IMR-90 (cell line): ENCODE data around the gene CAMK2B. TPM values are rescaled to one million over a fixed set of nuclear protein-coding genes. Genes with fewer than 3 reads are reported as not detected.
A peak's percentile ranks its signal among the peaks of the same experiment; 100 is the strongest.

Experiments
- ATAC-seq: fragments of 200-7000 bp; cut with Tn5 transposase; 2 replicates; pipeline ENCODE4 v1.9.1; 2020; ENCODE audit warnings: low read depth, mild to moderate bottlenecking, moderate library complexity
- BruUV-seq: library from RNA; stranded (reverse); fragments of 400-500 nt; replicated peaks from 2 replicates; lab custom pipeline; 2021; lab: Mats Ljungman, UMichigan
- CTCF ChIA-PET: fragments of 300-600 bp; formaldehyde crosslinking; extraction: SDS; loops from one replicate; lab custom pipeline; 2021; ENCODE audit warnings: antibody characterized with exemption; lab: Yijun Ruan, JAX
- POLR2A ChIA-PET: fragments of 300-600 bp; sonication (Branson Sonifier 250); formaldehyde crosslinking; loops from one replicate; lab custom pipeline; 2022; ENCODE audit warnings: antibody characterized with exemption; ENCODE audit not compliant: unreplicated experiment; lab: Charles Lee
- DNase-seq: peaks from one replicate; pipeline ENCODE4 v3.0.0; 2013
- H2AFZ ChIP-seq: replicated peaks from 2 replicates; pipeline ENCODE3; 2013; ENCODE audit warnings: low read length, mild to moderate bottlenecking; ENCODE audit not compliant: poor library complexity
- H2AK5ac ChIP-seq: 2 replicates; pipeline ENCODE4 v1.6.1; 2013; ENCODE audit warnings: low read depth, low read length, inconsistent platforms
- H2AK9ac ChIP-seq: replicated peaks from 2 replicates; pipeline ENCODE3; 2013; ENCODE audit warnings: mild to moderate bottlenecking, low read depth, low read length, moderate library complexity; ENCODE audit not compliant: poor library complexity
- H2BK120ac ChIP-seq: 2 replicates; pipeline ENCODE4 v1.6.1; 2013; ENCODE audit warnings: low read depth, low read length, inconsistent platforms
- H2BK15ac ChIP-seq: 3 replicates; pipeline ENCODE4 v1.6.1; 2013; ENCODE audit warnings: low read depth, low read length, inconsistent platforms
- H2BK20ac ChIP-seq: 2 replicates; pipeline ENCODE4 v1.6.1; 2013; ENCODE audit warnings: low read depth, mild to moderate bottlenecking, inconsistent platforms, low read length, moderate library complexity
- H2BK5ac ChIP-seq: 2 replicates; pipeline ENCODE4 v1.6.1; 2013; ENCODE audit warnings: mild to moderate bottlenecking, low read depth, low read length, inconsistent platforms; ENCODE audit not compliant: poor library complexity, severe bottlenecking
- H3K14ac ChIP-seq: replicated peaks from 2 replicates; pipeline ENCODE4 v1.6.1; 2013; ENCODE audit warnings: low read depth, low read length, inconsistent platforms
- H3K18ac ChIP-seq: 2 replicates; pipeline ENCODE4 v1.6.1; 2013; ENCODE audit warnings: low read depth, low read length, control low read depth
- H3K23ac ChIP-seq: 2 replicates; pipeline ENCODE4 v1.6.1; 2013; ENCODE audit warnings: low read depth, low read length, inconsistent platforms
- H3K27ac ChIP-seq: 2 replicates; pipeline ENCODE4 v1.5.1; 2013; ENCODE audit warnings: mild to moderate bottlenecking, control low read depth, low read length; ENCODE audit not compliant: insufficient read depth
- H3K27me3 ChIP-seq: 2 replicates; pipeline ENCODE4 v1.6.1; 2013; ENCODE audit warnings: low read length; ENCODE audit not compliant: control insufficient read depth, insufficient read depth
- H3K36me3 ChIP-seq: 2 replicates; pipeline ENCODE4 v1.6.1; 2013; ENCODE audit warnings: low read length, mixed read lengths; ENCODE audit not compliant: control insufficient read depth, insufficient read depth
- H3K4ac ChIP-seq: 2 replicates; pipeline ENCODE4 v1.6.1; 2013; ENCODE audit warnings: low read depth, low read length, inconsistent platforms
- H3K4me1 ChIP-seq: 2 replicates; pipeline ENCODE4 v1.6.1; 2013; ENCODE audit warnings: low read length, mixed read lengths; ENCODE audit not compliant: control insufficient read depth, insufficient read depth
- H3K4me2 ChIP-seq: 2 replicates; pipeline ENCODE4 v1.6.1; 2013; ENCODE audit warnings: low read depth, mild to moderate bottlenecking, control low read depth, low read length, moderate library complexity
- H3K4me3 ChIP-seq: 2 replicates; pipeline ENCODE4 v1.5.1; 2013; ENCODE audit warnings: low read depth, mild to moderate bottlenecking, control low read depth, low read length, moderate library complexity; ENCODE audit not compliant: insufficient read depth
- H3K56ac ChIP-seq: 2 replicates; pipeline ENCODE4 v1.6.1; 2013; ENCODE audit warnings: low read length, inconsistent platforms; ENCODE audit not compliant: insufficient read depth; ENCODE audit errors: extremely low read depth
- H3K79me1 ChIP-seq, 2 experiments: 2 replicates each; pipeline ENCODE4 v1.6.1; 2013; ENCODE audit warnings: low read length in 2 of 2, inconsistent platforms in 1 of 2, low read depth in 1 of 2
- H3K9ac ChIP-seq: 2 replicates; pipeline ENCODE4 v1.6.1; 2013; ENCODE audit warnings: low read depth, low read length, control low read depth
- H3K9me1 ChIP-seq: 2 replicates; pipeline ENCODE4 v1.6.1; 2013; ENCODE audit warnings: low read length, inconsistent platforms; ENCODE audit not compliant: insufficient read depth
- H3K9me3 ChIP-seq: 2 replicates; pipeline ENCODE4 v1.6.1; 2013; ENCODE audit warnings: low read length; ENCODE audit not compliant: control insufficient read depth, insufficient read depth
- H4K20me1 ChIP-seq: 2 replicates; pipeline ENCODE4 v1.6.1; 2013; ENCODE audit warnings: low read length, inconsistent platforms; ENCODE audit not compliant: insufficient read depth
- H4K5ac ChIP-seq: 2 replicates; pipeline ENCODE4 v1.6.1; 2013; ENCODE audit warnings: mild to moderate bottlenecking, low read depth, low read length, control low read depth
- H4K8ac ChIP-seq, 2 experiments: 2 replicates each; pipeline ENCODE4 v1.6.1; 2013; ENCODE audit warnings: low read depth in 2 of 2, low read length in 2 of 2, control low read depth in 1 of 2, inconsistent platforms in 1 of 2
- H4K91ac ChIP-seq: 2 replicates; pipeline ENCODE4 v1.6.1; 2013; ENCODE audit warnings: low read depth, low read length, inconsistent platforms; ENCODE audit not compliant: insufficient read depth
- CEBPB ChIP-seq: IDR thresholded peaks from 2 replicates; pipeline ENCODE4 v1.6.1; 2012; ENCODE audit warnings: low read depth, low read length, improper control_type of control experiment
- CHD1 ChIP-seq: IDR thresholded peaks from 2 replicates; pipeline ENCODE4 v1.6.1; 2012; ENCODE audit warnings: low read depth, low read length, improper control_type of control experiment
- ELK1 ChIP-seq: fragments of 150-350 bp; IDR thresholded peaks from 2 replicates; pipeline ENCODE4 v1.6.1; 2016; ENCODE audit warnings: low read depth, mild to moderate bottlenecking, low read length, moderate library complexity, borderline replicate concordance
- FOS ChIP-seq: fragments of 150-350 bp; IDR thresholded peaks from 2 replicates; pipeline ENCODE4 v1.6.1; 2016; ENCODE audit warnings: low read depth, low read length
- MAFK ChIP-seq: IDR thresholded peaks from 2 replicates; pipeline ENCODE4 v1.6.1; 2012; ENCODE audit warnings: low read depth, low read length, improper control_type of control experiment
- MXI1 ChIP-seq: IDR thresholded peaks from 2 replicates; pipeline ENCODE4 v1.6.1; 2012; ENCODE audit warnings: low read depth, mild to moderate bottlenecking, low read length, moderate library complexity, borderline replicate concordance
- RAD21 ChIP-seq: IDR thresholded peaks from 2 replicates; pipeline ENCODE4 v1.6.1; 2012; ENCODE audit warnings: low read length, improper control_type of control experiment
- RCOR1 ChIP-seq: IDR thresholded peaks from 2 replicates; pipeline ENCODE4 v1.6.1; 2012; ENCODE audit warnings: mild to moderate bottlenecking, low read length, improper control_type of control experiment; ENCODE audit not compliant: insufficient replicate concordance
- SMC3 ChIP-seq: fragments of 150-350 bp; IDR thresholded peaks from 2 replicates; pipeline ENCODE4 v1.6.1; 2016; ENCODE audit warnings: low read depth, mild to moderate bottlenecking, antibody characterized with exemption, low read length, moderate library complexity
- USF2 ChIP-seq: fragments of 150-350 bp; IDR thresholded peaks from 2 replicates; pipeline ENCODE4 v1.6.1; 2017; ENCODE audit warnings: mild to moderate bottlenecking, antibody characterized with exemption, low read length, low read depth
- WGBS, 2 experiments: methylation state at CpG; one replicate each; pipeline versions ENCODE4 v1.1.5 to v1.1.7; 2013; ENCODE audit warnings: missing lambda C conversion rate in 2 of 2; ENCODE audit not compliant: insufficient read length in 1 of 2; ENCODE audit errors: extremely low coverage in 2 of 2; 5-methylcytosine and 5-hydroxymethylcytosine counted together
- dilution Hi-C: fragments of 300-500 bp; cut with HindIII; formaldehyde crosslinking; loops from one replicate; pipeline ENCODE4 v1.14.3; 2018; ENCODE audit warnings: low sequenced_read_pairs; ENCODE audit not compliant: unreplicated experiment
- in situ Hi-C: fragments of 300-500 bp; cut with MboI; formaldehyde crosslinking; loops from 3 replicates; pipeline ENCODE4 v1.14.3; 2019; ENCODE audit warnings: low sequenced_read_pairs, inconsistent platforms, mixed read lengths
- intact Hi-C: fragments of 100-400 bp; cut with micrococcal nuclease; formaldehyde crosslinking; loops from 2 replicates; pipeline ENCODE4 v1.10.0; 2022
- polyA plus RNA-seq, 3 experiments: library from polyadenylated mRNA; depleted of rRNA; stranded (reverse); fragments of >200 nt; gene quantifications; 2 replicates each; pipeline ENCODE4 v1.2.3, GENCODE V29; 2012; ENCODE audit warnings: low replicate concordance in 1 of 3
- total RNA-seq: library from RNA; depleted of rRNA; stranded (reverse); fragments of >200 nt; gene quantifications from 2 replicates; pipeline ENCODE4 v1.2.3, GENCODE V29; 2012

CAMK2B gene
- total and polyA plus RNA-seq, 2 of the 4 experiments (the other 2 are of a cell fraction): 0.18 to 0.36 TPM

GRCh38 chr7:44232901-44233715, 92.3 kb downstream of the CAMK2B start:
- ChIA-PET CTCF (interaction anchor here (0.9 kb wide), 1 partner anchor 102 kb away, joined by 3 read pairs; no protein-coding TSS in a partner anchor), POLR2A (no interaction called here)
- Histone ChIP-seq H4K91ac (no peak overlapping the region), H3K4me2 (no peak overlapping the region), H2AFZ (no peak overlapping the region), H3K9ac (no peak overlapping the region), H3K4me1 (no peaks in the 10 kb centered on the region), H4K8ac (no peak overlapping the region), H3K56ac (no peak overlapping the region), H3K14ac (no peak overlapping the region), H3K23ac (no peak overlapping the region), H3K4ac (no peak overlapping the region), H3K27ac (no peak overlapping the region), H2AK5ac (no peak overlapping the region), H4K20me1 (no peaks in the 10 kb centered on the region), H3K4me3 (no peak overlapping the region), H2BK20ac (no peak overlapping the region), H3K27me3 (peaks cover 39% of the 10 kb centered on the region), H3K9me1 (no peaks in the 10 kb centered on the region), H2AK9ac (no peak overlapping the region), H2BK15ac (no peak overlapping the region), H3K9me3 (no peaks in the 10 kb centered on the region), H3K18ac (no peak overlapping the region), H4K5ac (no peak overlapping the region), H3K79me1 (no peaks in the 10 kb centered on the region), H2BK5ac (no peak overlapping the region), H2BK120ac (no peak overlapping the region), H3K36me3 (no peaks in the 10 kb centered on the region)
- no TSS peak for BruUV-seq
- WGBS, 2 experiments: 74% methylated on average over 12 of the region's 22 CpGs; no CpG with 5 or more reads in 1 of the 2 experiments
- dilution Hi-C loops (no loop called here), in situ Hi-C loops (no loop called here), intact Hi-C loops (no loop called here)
- ATAC-seq (peak; percentile 28; the same call in 1 of the 2 replicates), DNase-seq (no peak)
- no peak for TF ChIP-seq CEBPB
- no peak for TF ChIP-seq CHD1
- TF ChIP-seq USF2: no peak
- TF ChIP-seq FOS: no peak
- TF ChIP-seq MXI1: no peak
- no peak for TF ChIP-seq ELK1
- no peak for TF ChIP-seq RAD21
- no peak for TF ChIP-seq MAFK
- no peak for TF ChIP-seq SMC3
- no peak for TF ChIP-seq RCOR1
